Natural killer cell (primary cell): Measurements from ENCODE around the gene MCHR1. TPM values are rescaled to one million over a fixed set of nuclear protein-coding genes. Genes with fewer than 3 reads are reported as not detected.

ENCODE experiments used
- ATAC-seq, 3 donors: fragments of 150-1000 bp in 2 of 3; fragments of 200-7000 bp in 1 of 3; cut with Tn5 transposase; 1 replicate in 1 of 3; 2 replicates in 2 of 3; pipeline ENCODE4 v1.10.0; 2021; ENCODE audit warnings: mild to moderate bottlenecking in 2 of 3, moderate library complexity in 2 of 3
- DNase-seq, 2 donors: peaks; one replicate each; pipeline versions ENCODE4 v3.0.0 to v3.0.0-alpha.2; 2013 to 2021; ENCODE audit warnings: mixed read lengths in 1 of 2
- H3K27ac ChIP-seq: one replicate; pipeline ENCODE4 v1.5.1; 2013; ENCODE audit warnings: mild to moderate bottlenecking, low read length
- H3K27me3 ChIP-seq: one replicate; pipeline ENCODE4 v1.6.1; 2013; ENCODE audit warnings: low read length; ENCODE audit not compliant: control insufficient read depth, insufficient read depth
- H3K36me3 ChIP-seq: one replicate; pipeline ENCODE4 v1.6.1; 2013; ENCODE audit warnings: low read length; ENCODE audit not compliant: control insufficient read depth, insufficient read depth
- H3K4me1 ChIP-seq: one replicate; pipeline ENCODE4 v1.6.1; 2013; ENCODE audit warnings: low read length; ENCODE audit not compliant: control insufficient read depth, insufficient read depth
- H3K4me3 ChIP-seq: one replicate; pipeline ENCODE4 v1.5.1; 2013; ENCODE audit warnings: low read length
- H3K9me3 ChIP-seq: one replicate; pipeline ENCODE4 v1.6.1; 2013; ENCODE audit warnings: low read length; ENCODE audit not compliant: control insufficient read depth, insufficient read depth
- H3K27ac Mint-ChIP-seq, 2 donors: one replicate each; pipeline ENCODE4 v1.8.0; 2022; ENCODE audit warnings: mild to moderate bottlenecking in 2 of 2, mixed read lengths in 2 of 2, moderate library complexity in 1 of 2
- H3K27me3 Mint-ChIP-seq, 2 donors: one replicate each; pipeline ENCODE4 v1.8.0; 2022; ENCODE audit warnings: low read depth in 2 of 2, mixed read lengths in 2 of 2
- H3K36me3 Mint-ChIP-seq: one replicate; pipeline ENCODE4 v1.8.0; 2022; ENCODE audit warnings: mixed read lengths
- H3K4me1 Mint-ChIP-seq, 2 donors: one replicate each; pipeline ENCODE4 v1.8.0; 2022; ENCODE audit warnings: mixed read lengths in 2 of 2
- H3K4me3 Mint-ChIP-seq: one replicate; pipeline ENCODE4 v1.8.0; 2022; ENCODE audit warnings: mild to moderate bottlenecking, moderate library complexity, mixed read lengths
- H3K9me3 Mint-ChIP-seq, 2 donors: one replicate each; pipeline ENCODE4 v1.8.0; 2022; ENCODE audit warnings: mixed read lengths in 2 of 2
- WGBS: methylation state at CpG from one replicate; pipeline ENCODE4 v1.1.7; 2013; ENCODE audit warnings: missing lambda C conversion rate; ENCODE audit not compliant: insufficient coverage; 5-methylcytosine and 5-hydroxymethylcytosine counted together
- intact Hi-C: fragments of 100-400 bp; cut with micrococcal nuclease; formaldehyde crosslinking; loops from one replicate; pipeline ENCODE4 v1.14.2; 2022
- total RNA-seq, 4 donors: library from RNA; stranded (reverse); fragments of 120-200 nt in 1 of 4; gene quantifications; one replicate each; pipeline versions ENCODE4 v1.2.3 to v1.2.4, GENCODE V29; 2013 to 2022
- TF ChIP-seq, protein P1 (sequence below): fragments of 200-600 bp; IDR thresholded peaks from one replicate; pipeline ENCODE4 v1.8.0; 2022; ENCODE audit warnings: antibody characterized with exemption

MCHR1 gene
- total RNA-seq, 3 donors from 2014 or later (not counting 1 experiment from before 2014, with no cell fraction given), result not detected

DNA sequence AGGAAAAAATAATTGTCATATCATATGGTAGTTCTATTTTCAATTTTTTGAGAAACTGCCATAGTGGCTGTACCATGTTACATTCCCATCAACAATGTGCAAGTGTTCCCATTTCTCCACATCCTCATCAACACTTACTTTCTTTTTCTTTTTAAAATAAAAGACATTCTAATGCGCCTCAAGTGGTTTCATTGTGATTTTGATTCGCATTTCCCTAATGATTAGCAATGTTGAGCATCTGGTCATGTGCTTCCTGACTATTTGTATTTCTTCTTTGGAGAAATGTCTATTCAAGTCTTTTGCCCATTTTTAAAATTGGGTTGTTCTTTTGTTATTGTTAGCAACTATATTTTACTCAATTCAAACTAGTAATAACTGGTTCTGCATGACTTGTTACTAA, 8.4 kb downstream of the MCHR1 start:
- 93% methylated on average over 2 of the region's 2 CpGs for WGBS
- intact Hi-C loops, result no loop called here

DNA sequence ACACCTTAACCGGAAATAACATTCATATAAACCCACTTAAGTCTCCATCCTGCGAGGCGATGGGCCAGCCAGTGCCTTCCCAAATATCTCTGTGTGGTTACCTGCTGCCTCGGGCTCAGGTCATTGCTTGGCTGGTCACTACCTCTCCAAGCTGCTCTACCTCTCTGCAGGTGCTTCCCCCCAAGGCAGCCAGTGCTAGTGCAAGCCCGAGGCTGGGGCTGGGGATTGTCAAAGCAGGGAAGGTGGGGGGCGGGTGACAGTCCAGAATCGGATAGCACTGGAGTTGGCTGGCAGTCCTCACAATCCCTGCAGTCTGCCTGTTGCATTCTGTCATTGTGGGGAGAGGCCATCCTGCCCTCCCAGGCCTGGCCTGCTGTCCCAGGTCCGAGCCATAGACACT, 11.1 kb downstream of the MCHR1 start:
- H3K27ac Mint-ChIP-seq, result no peak overlapping the region
- ATAC-seq, result no peak
- H3K27me3 Mint-ChIP-seq, result peaks cover 11 to 12% of the 10 kb centered on the region in 2 donors
- no peaks in the 10 kb centered on the region for H3K36me3 Mint-ChIP-seq
- whole genome bisulfite sequencing, result 86% methylated on average over 8 of the region's 8 CpGs
- DNase-seq, result no peak
- Histone ChIP-seq H3K36me3 (no peaks in the 10 kb centered on the region), H3K27me3 (no peaks in the 10 kb centered on the region), H3K4me1 (no peaks in the 10 kb centered on the region), H3K4me3 (no peak overlapping the region), H3K27ac (no peak overlapping the region), H3K9me3 (no peaks in the 10 kb centered on the region)
- H3K9me3 Mint-ChIP-seq, result no peaks in the 10 kb centered on the region
- H3K4me3 Mint-ChIP-seq, result no peak overlapping the region
- no peaks in the 10 kb centered on the region for H3K4me1 Mint-ChIP-seq
- TF ChIP-seq, protein P1, sequence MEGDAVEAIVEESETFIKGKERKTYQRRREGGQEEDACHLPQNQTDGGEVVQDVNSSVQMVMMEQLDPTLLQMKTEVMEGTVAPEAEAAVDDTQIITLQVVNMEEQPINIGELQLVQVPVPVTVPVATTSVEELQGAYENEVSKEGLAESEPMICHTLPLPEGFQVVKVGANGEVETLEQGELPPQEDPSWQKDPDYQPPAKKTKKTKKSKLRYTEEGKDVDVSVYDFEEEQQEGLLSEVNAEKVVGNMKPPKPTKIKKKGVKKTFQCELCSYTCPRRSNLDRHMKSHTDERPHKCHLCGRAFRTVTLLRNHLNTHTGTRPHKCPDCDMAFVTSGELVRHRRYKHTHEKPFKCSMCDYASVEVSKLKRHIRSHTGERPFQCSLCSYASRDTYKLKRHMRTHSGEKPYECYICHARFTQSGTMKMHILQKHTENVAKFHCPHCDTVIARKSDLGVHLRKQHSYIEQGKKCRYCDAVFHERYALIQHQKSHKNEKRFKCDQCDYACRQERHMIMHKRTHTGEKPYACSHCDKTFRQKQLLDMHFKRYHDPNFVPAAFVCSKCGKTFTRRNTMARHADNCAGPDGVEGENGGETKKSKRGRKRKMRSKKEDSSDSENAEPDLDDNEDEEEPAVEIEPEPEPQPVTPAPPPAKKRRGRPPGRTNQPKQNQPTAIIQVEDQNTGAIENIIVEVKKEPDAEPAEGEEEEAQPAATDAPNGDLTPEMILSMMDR, result no peak
- intact Hi-C loops, result no loop called here

More for the DNA sequence above, 8.4 kb downstream of the MCHR1 start:
- peaks cover 5 to 7% of the 10 kb centered on the region in 2 donors for H3K27me3 Mint-ChIP-seq
- Histone ChIP-seq H3K4me1 (peaks cover 5% of the 10 kb centered on the region), H3K27ac (no peak overlapping the region), H3K4me3 (no peak overlapping the region), H3K9me3 (no peaks in the 10 kb centered on the region), H3K27me3 (no peaks in the 10 kb centered on the region), H3K36me3 (no peaks in the 10 kb centered on the region)
- no peaks in the 10 kb centered on the region for H3K36me3 Mint-ChIP-seq
- ATAC-seq (no peak), DNase-seq (no peak)
- TF ChIP-seq, protein P1, result no peak
- H3K27ac Mint-ChIP-seq, result no peak overlapping the region
- no peak overlapping the region for H3K4me3 Mint-ChIP-seq
- H3K4me1 Mint-ChIP-seq, result peaks cover 5 to 6% of the 10 kb centered on the region in 2 donors
- H3K9me3 Mint-ChIP-seq, result no peaks in the 10 kb centered on the region

DNA sequence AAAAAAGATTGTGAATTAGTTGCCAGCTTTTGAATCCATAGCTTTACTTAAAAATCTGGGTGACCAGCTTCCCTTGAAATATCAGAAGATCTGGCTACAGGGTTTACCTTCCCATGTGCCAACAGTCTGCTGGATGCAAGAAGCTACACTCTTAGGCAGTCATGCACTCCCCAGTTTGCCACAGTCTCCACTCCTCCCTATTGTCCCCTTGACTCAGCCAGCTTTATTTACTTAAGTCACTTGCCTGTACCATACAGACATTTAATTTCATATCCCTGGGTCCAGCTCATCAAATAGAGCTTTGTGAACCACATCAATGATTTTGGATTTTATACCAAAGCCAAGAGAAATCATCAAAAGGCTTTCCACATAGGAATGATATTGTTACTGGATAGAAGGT, 12.2 kb downstream of the MCHR1 start:
- H3K36me3 ChIP-seq, result no peaks in the 10 kb centered on the region
- H3K9me3 Mint-ChIP-seq, result no peaks in the 10 kb centered on the region
- no peak overlapping the region for H3K27ac ChIP-seq
- ATAC-seq, result no peak
- peaks cover 7 to 14% of the 10 kb centered on the region in 2 donors for H3K27me3 Mint-ChIP-seq
- H3K4me3 Mint-ChIP-seq, result no peak overlapping the region
- H3K27me3 ChIP-seq, result no peaks in the 10 kb centered on the region
- no peaks in the 10 kb centered on the region for H3K4me1 ChIP-seq
- no peaks in the 10 kb centered on the region for H3K36me3 Mint-ChIP-seq
- no peaks in the 10 kb centered on the region for H3K4me1 Mint-ChIP-seq
- TF ChIP-seq, protein P1, result no peak
- intact Hi-C loops, result no loop called here
- DNase-seq, result no peak
- no peak overlapping the region for H3K4me3 ChIP-seq
- no peak overlapping the region for H3K27ac Mint-ChIP-seq
- no peaks in the 10 kb centered on the region for H3K9me3 ChIP-seq

DNA sequence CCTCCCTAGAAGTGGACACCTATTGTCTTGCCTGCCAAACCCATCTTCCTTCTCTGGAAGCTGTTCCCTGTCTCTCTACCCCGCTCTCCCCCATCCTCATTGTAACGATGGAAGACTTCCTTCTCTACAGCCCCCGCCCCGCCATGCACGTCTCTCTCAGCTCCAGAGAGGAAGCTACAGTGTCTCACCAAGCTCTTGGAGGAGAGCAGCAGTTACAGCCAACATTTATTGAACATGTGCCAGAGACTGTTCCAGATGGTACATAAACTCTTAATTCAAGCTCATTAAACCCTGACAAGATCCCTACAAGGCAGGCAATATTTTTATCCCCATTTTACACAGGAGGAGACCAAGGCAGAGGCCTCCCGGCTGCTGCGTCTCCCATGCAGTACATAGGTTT, 15.1 kb downstream of the MCHR1 start:
- H3K4me3 Mint-ChIP-seq, result no peak overlapping the region
- H3K4me1 Mint-ChIP-seq, result no peaks in the 10 kb centered on the region

More for the DNA sequence above, 15.1 kb downstream of the MCHR1 start:
- no peaks in the 10 kb centered on the region for H3K9me3 ChIP-seq
- H3K27ac Mint-ChIP-seq, result no peak overlapping the region
- DNase-seq, result no peak
- no peaks in the 10 kb centered on the region for H3K27me3 ChIP-seq
- H3K36me3 Mint-ChIP-seq, result no peaks in the 10 kb centered on the region
- no peaks in the 10 kb centered on the region for H3K4me1 ChIP-seq
- TF ChIP-seq, protein P1, result no peak
- H3K9me3 Mint-ChIP-seq, result no peaks in the 10 kb centered on the region
- no peaks in the 10 kb centered on the region for H3K36me3 ChIP-seq
- no peak overlapping the region for H3K4me3 ChIP-seq
- intact Hi-C loops, result no loop called here
- no peak overlapping the region for H3K27ac ChIP-seq
- no peak for ATAC-seq
- 55% methylated on average over 7 of the region's 7 CpGs for WGBS
- peaks cover 14 to 16% of the 10 kb centered on the region in 2 donors for H3K27me3 Mint-ChIP-seq
